BLaER1 (cell line): ENCODE results near the gene JTB.
A peak's percentile ranks its signal among the peaks of the same experiment; 100 is the strongest.
"Not testable (repeated sequence)": the region's sequence is repeated elsewhere in the genome, so short reads cannot be mapped to it uniquely, and the experiment has no call there.

Experiments used
- H3K27ac ChIP-seq: shearing (Covaris generic); formaldehyde crosslinking; 2 replicates; pipeline ENCODE4 v1.8.1; 2022
- H3K27me3 ChIP-seq: shearing (Covaris generic); formaldehyde crosslinking; 2 replicates; pipeline ENCODE4 v1.8.1; 2022
- H3K36me3 ChIP-seq: shearing (Covaris generic); formaldehyde crosslinking; 2 replicates; pipeline ENCODE4 v1.8.1; 2022
- H3K4me1 ChIP-seq: shearing (Covaris generic); formaldehyde crosslinking; 2 replicates; pipeline ENCODE4 v1.8.1; 2022
- H3K4me2 ChIP-seq: shearing (Covaris generic); formaldehyde crosslinking; 2 replicates; pipeline ENCODE4 v1.8.1; 2022
- H3K4me3 ChIP-seq: shearing (Covaris generic); formaldehyde crosslinking; 2 replicates; pipeline ENCODE4 v1.8.1; 2022
- H3K9ac ChIP-seq: shearing (Covaris generic); formaldehyde crosslinking; 2 replicates; pipeline ENCODE4 v1.8.1; 2022
- H3K9me3 ChIP-seq: shearing (Covaris generic); formaldehyde crosslinking; 2 replicates; pipeline ENCODE4 v1.8.1; 2022
- H4K20me1 ChIP-seq: shearing (Covaris generic); formaldehyde crosslinking; 2 replicates; pipeline ENCODE4 v1.8.1; 2022
- Cebpa-rat ChIP-seq: shearing (Covaris generic); IDR thresholded peaks from 2 replicates; pipeline ENCODE4 v1.8.1; 2022

JTB gene

GRCh38 chr1:153977250-153978240 is at the start of gene JTB:
JTB (minus strand) TSS chr1:153977674; CDS start chr1:153977252, 422 bp downstream.
- H3K9me3 ChIP-seq, result no peaks in the 10 kb centered on the region
- peak within 1 kb of the TSS; percentile 91 for H3K27ac ChIP-seq
- peaks cover 36% of the 10 kb centered on the region for H3K36me3 ChIP-seq
- H3K4me1 ChIP-seq, result peaks cover 43% of the 10 kb centered on the region
- peak within 1 kb of the TSS; percentile 92 for H3K4me3 ChIP-seq
- peak within 1 kb of the TSS; percentile 94 for H3K9ac ChIP-seq
- H3K4me2 ChIP-seq, result peak within 1 kb of the TSS; percentile 97
- peaks cover 15% of the 10 kb centered on the region; the same call in 1 of the 2 replicates for H4K20me1 ChIP-seq
- TF ChIP-seq Cebpa-rat, result no peak
- H3K27me3 ChIP-seq, result no peaks in the 10 kb centered on the region

- Histone ChIP-seq H3K4me2 (no peak overlapping the region), H3K27ac (no peak overlapping the region), H3K4me3 (no peak overlapping the region), H3K9ac (no peak overlapping the region), H3K27me3 (no peaks in the 10 kb centered on the region), H3K4me1 (no peaks in the 10 kb centered on the region), H3K36me3 (no peaks in the 10 kb centered on the region), H4K20me1 (no peaks in the 10 kb centered on the region), H3K9me3 (no peaks in the 10 kb centered on the region)
- no peak for TF ChIP-seq Cebpa-rat
Measured at GRCh38 chr1:154019940-154020339, 42.5 kb upstream of the JTB start.

- no peak overlapping the region for H3K4me2 ChIP-seq
- no peaks in the 10 kb centered on the region for H3K36me3 ChIP-seq
- H3K27ac ChIP-seq, result no peak overlapping the region
- no peaks in the 10 kb centered on the region for H3K4me1 ChIP-seq
- H3K27me3 ChIP-seq, result no peaks in the 10 kb centered on the region
- no peak overlapping the region for H3K9ac ChIP-seq
- no peak overlapping the region for H3K4me3 ChIP-seq
- TF ChIP-seq Cebpa-rat, result no peak
- no peaks in the 10 kb centered on the region for H3K9me3 ChIP-seq
- H4K20me1 ChIP-seq, result no peaks in the 10 kb centered on the region
Measured at GRCh38 chr1:154019269-154019668, 41.8 kb upstream of the JTB start.

GRCh38 chr1:154014154-154014907 is 36.9 kb upstream of the JTB start:
- no peak overlapping the region for H3K9ac ChIP-seq
- no peaks in the 10 kb centered on the region for H3K4me1 ChIP-seq
- H3K27me3 ChIP-seq, result no peaks in the 10 kb centered on the region
- no peak overlapping the region for H3K4me3 ChIP-seq
- H3K36me3 ChIP-seq, result 0 out of 2 replicates have a peak, but pooled peaks cover 3% of the 10 kb centered on the region
- TF ChIP-seq Cebpa-rat, result no peak
- H4K20me1 ChIP-seq, result no peaks in the 10 kb centered on the region
- H3K9me3 ChIP-seq, result no peaks in the 10 kb centered on the region
- no peak overlapping the region for H3K4me2 ChIP-seq
- no peak overlapping the region for H3K27ac ChIP-seq

- H4K20me1 ChIP-seq, H3K9ac ChIP-seq, H3K9me3 ChIP-seq, H3K4me2 ChIP-seq, H3K27me3 ChIP-seq, H3K36me3 ChIP-seq, H3K4me1 ChIP-seq, H3K27ac ChIP-seq, H3K4me3 ChIP-seq: not testable (repeated sequence)
Measured at GRCh38 chr1:154012543-154012942, 35.1 kb upstream of the JTB start.

- Histone ChIP-seq H3K9ac (no peak overlapping the region), H3K27me3 (no peaks in the 10 kb centered on the region), H3K4me1 (no peaks in the 10 kb centered on the region), H3K9me3 (no peaks in the 10 kb centered on the region), H3K27ac (no peak overlapping the region), H3K4me2 (no peak overlapping the region), H4K20me1 (no peaks in the 10 kb centered on the region), H3K36me3 (0 out of 2 replicates have a peak, but pooled peaks cover 3% of the 10 kb centered on the region), H3K4me3 (no peak overlapping the region)
- TF ChIP-seq Cebpa-rat, result no peak
Measured at GRCh38 chr1:154012129-154012528, 34.7 kb upstream of the JTB start.

- Histone ChIP-seq H3K36me3 (peaks cover 5% of the 10 kb centered on the region; the same call in 1 of the 2 replicates), H3K9me3 (no peaks in the 10 kb centered on the region), H3K27ac (no peak overlapping the region), H3K27me3 (no peaks in the 10 kb centered on the region), H4K20me1 (no peaks in the 10 kb centered on the region), H3K4me1 (no peaks in the 10 kb centered on the region), H3K4me2 (no peak overlapping the region), H3K9ac (no peak overlapping the region), H3K4me3 (no peak overlapping the region)
- TF ChIP-seq Cebpa-rat, result no peak
Measured at GRCh38 chr1:154006136-154006535, 28.7 kb upstream of the JTB start.

- no peak overlapping the region for H3K4me3 ChIP-seq
- H3K4me1 ChIP-seq, result no peaks in the 10 kb centered on the region
- H3K36me3 ChIP-seq, result peaks cover 9% of the 10 kb centered on the region
- no peak for TF ChIP-seq Cebpa-rat
- no peaks in the 10 kb centered on the region for H4K20me1 ChIP-seq
- H3K9ac ChIP-seq, result no peak overlapping the region
- H3K27me3 ChIP-seq, result no peaks in the 10 kb centered on the region
- no peaks in the 10 kb centered on the region for H3K9me3 ChIP-seq
- H3K27ac ChIP-seq, result no peak overlapping the region
- H3K4me2 ChIP-seq, result no peak overlapping the region
Measured at GRCh38 chr1:154000420-154000819, 22.9 kb upstream of the JTB start.

- not testable (repeated sequence) for H3K4me2 ChIP-seq, H3K27me3 ChIP-seq, H3K27ac ChIP-seq, H3K9me3 ChIP-seq, H3K9ac ChIP-seq, H3K4me3 ChIP-seq
- Histone ChIP-seq H4K20me1 (peaks cover 19% of the 10 kb centered on the region), H3K36me3 (peaks cover 44% of the 10 kb centered on the region), H3K4me1 (peaks cover 18% of the 10 kb centered on the region)
Measured at GRCh38 chr1:153996882-153997281, 19.4 kb upstream of the JTB start.

GRCh38 chr1:153995640-153996039 is 18.2 kb upstream of the JTB start:
- H3K4me1 ChIP-seq, result peaks cover 24% of the 10 kb centered on the region
- no peak overlapping the region for H3K4me2 ChIP-seq
- peaks cover 47% of the 10 kb centered on the region for H3K36me3 ChIP-seq
- H3K27me3 ChIP-seq, result no peaks in the 10 kb centered on the region
- peaks cover 25% of the 10 kb centered on the region for H4K20me1 ChIP-seq
- no peak overlapping the region for H3K9ac ChIP-seq
- H3K27ac ChIP-seq, result no peak overlapping the region
- TF ChIP-seq Cebpa-rat, result no peak
- H3K9me3 ChIP-seq, result no peaks in the 10 kb centered on the region
- H3K4me3 ChIP-seq, result no peak overlapping the region
